ENCODE measurements around the gene ABCB4. TPM values are rescaled to one million over a fixed set of nuclear protein-coding genes. Genes with fewer than 3 reads are reported as not detected.

Gene ABCB4
- total and polyA plus RNA-seq, 2 experiments from 2014 or later: 1.2 to 1.5 TPM

DNA sequence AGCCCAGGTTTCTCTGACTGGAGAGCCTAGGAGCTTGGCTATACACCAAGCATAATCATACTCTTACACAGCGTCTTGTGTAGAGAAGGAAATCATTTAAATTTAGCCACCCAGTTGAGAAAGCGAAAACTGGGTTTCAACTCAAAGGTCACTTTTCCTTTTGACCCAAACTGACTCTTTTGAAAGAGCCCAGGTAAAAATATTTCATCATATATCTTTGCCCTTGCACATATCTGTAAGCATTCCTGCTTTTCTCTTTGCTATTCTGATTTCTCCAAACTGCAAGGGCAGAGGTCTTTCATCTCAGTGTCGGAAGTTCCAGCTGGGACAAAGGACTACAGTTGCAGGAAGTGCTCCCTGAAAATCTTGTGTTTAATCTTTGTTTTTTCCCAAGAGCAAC is 22.0 kb upstream of the ABCB4 start:
- Mint-ChIP-seq H3K36me3 (ENCODE audit: low read depth) (no peaks in the 10 kb centered on the region), H3K4me3 (no peak overlapping the region), H3K27ac (no peak overlapping the region), H3K27me3 (ENCODE audit: insufficient read depth, low read depth, poor library complexity) (no peaks in the 10 kb centered on the region), H3K4me1 (peaks cover 4% of the 10 kb centered on the region; the same call in 2 of the 3 replicates), H3K9me3 (no peaks in the 10 kb centered on the region)
- Histone ChIP-seq H3K4me1 (ENCODE audit: insufficient read depth) (no peaks in the 10 kb centered on the region), H3K27ac (ENCODE audit: low read depth) (no peak overlapping the region), H3K9me2 (ENCODE audit: insufficient read depth) (peaks cover 5% of the 10 kb centered on the region; the same call in 1 of the 2 replicates), H2AFZ (no peak overlapping the region), H3K4me2 (no peak overlapping the region), H3F3A (replicated peaks; ENCODE audit: low read depth) (no peaks in the 10 kb centered on the region), H3K4me3 (no peak overlapping the region), H3K36me3 (ENCODE audit: insufficient read depth) (no peaks in the 10 kb centered on the region), H3K27me3 (ENCODE audit: insufficient read depth) (no peaks in the 10 kb centered on the region), H4K20me1 (replicated peaks; ENCODE audit: insufficient read depth) (no peaks in the 10 kb centered on the region), H3K79me2 (replicated peaks; ENCODE audit: insufficient read depth) (no peaks in the 10 kb centered on the region)
- ATAC-seq: no peak
- no peak for DNase-seq (ENCODE audit: low spot score)
- TF ChIP-seq, protein P1, sequence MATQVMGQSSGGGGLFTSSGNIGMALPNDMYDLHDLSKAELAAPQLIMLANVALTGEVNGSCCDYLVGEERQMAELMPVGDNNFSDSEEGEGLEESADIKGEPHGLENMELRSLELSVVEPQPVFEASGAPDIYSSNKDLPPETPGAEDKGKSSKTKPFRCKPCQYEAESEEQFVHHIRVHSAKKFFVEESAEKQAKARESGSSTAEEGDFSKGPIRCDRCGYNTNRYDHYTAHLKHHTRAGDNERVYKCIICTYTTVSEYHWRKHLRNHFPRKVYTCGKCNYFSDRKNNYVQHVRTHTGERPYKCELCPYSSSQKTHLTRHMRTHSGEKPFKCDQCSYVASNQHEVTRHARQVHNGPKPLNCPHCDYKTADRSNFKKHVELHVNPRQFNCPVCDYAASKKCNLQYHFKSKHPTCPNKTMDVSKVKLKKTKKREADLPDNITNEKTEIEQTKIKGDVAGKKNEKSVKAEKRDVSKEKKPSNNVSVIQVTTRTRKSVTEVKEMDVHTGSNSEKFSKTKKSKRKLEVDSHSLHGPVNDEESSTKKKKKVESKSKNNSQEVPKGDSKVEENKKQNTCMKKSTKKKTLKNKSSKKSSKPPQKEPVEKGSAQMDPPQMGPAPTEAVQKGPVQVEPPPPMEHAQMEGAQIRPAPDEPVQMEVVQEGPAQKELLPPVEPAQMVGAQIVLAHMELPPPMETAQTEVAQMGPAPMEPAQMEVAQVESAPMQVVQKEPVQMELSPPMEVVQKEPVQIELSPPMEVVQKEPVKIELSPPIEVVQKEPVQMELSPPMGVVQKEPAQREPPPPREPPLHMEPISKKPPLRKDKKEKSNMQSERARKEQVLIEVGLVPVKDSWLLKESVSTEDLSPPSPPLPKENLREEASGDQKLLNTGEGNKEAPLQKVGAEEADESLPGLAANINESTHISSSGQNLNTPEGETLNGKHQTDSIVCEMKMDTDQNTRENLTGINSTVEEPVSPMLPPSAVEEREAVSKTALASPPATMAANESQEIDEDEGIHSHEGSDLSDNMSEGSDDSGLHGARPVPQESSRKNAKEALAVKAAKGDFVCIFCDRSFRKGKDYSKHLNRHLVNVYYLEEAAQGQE (IDR thresholded peaks at IDR 0.05; ENCODE audit: unreplicated experiment): no peak
- TF ChIP-seq POLR2AphosphoS5 (IDR thresholded peaks at IDR 0.05; ENCODE audit: low read depth): no peak
- TF ChIP-seq EZH2 (IDR thresholded peaks at IDR 0.05; ENCODE audit: low read depth, unreplicated experiment): no peak
- no peak for TF ChIP-seq ZNF114 (CRISPR knock-in tag; IDR thresholded peaks at IDR 0.05)
- TF ChIP-seq STAT1 (IDR thresholded peaks at IDR 0.05; ENCODE audit: unreplicated experiment): no peak
- no peak for TF ChIP-seq CREB1 (CRISPR knock-in tag; IDR thresholded peaks at IDR 0.05; ENCODE audit: low read depth)
- TF ChIP-seq JUNB (IDR thresholded peaks at IDR 0.05; ENCODE audit: unreplicated experiment): no peak
- TF ChIP-seq, protein P2, sequence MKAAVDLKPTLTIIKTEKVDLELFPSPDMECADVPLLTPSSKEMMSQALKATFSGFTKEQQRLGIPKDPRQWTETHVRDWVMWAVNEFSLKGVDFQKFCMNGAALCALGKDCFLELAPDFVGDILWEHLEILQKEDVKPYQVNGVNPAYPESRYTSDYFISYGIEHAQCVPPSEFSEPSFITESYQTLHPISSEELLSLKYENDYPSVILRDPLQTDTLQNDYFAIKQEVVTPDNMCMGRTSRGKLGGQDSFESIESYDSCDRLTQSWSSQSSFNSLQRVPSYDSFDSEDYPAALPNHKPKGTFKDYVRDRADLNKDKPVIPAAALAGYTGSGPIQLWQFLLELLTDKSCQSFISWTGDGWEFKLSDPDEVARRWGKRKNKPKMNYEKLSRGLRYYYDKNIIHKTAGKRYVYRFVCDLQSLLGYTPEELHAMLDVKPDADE (IDR thresholded peaks at IDR 0.05): no peak
- TF ChIP-seq, protein P3, sequence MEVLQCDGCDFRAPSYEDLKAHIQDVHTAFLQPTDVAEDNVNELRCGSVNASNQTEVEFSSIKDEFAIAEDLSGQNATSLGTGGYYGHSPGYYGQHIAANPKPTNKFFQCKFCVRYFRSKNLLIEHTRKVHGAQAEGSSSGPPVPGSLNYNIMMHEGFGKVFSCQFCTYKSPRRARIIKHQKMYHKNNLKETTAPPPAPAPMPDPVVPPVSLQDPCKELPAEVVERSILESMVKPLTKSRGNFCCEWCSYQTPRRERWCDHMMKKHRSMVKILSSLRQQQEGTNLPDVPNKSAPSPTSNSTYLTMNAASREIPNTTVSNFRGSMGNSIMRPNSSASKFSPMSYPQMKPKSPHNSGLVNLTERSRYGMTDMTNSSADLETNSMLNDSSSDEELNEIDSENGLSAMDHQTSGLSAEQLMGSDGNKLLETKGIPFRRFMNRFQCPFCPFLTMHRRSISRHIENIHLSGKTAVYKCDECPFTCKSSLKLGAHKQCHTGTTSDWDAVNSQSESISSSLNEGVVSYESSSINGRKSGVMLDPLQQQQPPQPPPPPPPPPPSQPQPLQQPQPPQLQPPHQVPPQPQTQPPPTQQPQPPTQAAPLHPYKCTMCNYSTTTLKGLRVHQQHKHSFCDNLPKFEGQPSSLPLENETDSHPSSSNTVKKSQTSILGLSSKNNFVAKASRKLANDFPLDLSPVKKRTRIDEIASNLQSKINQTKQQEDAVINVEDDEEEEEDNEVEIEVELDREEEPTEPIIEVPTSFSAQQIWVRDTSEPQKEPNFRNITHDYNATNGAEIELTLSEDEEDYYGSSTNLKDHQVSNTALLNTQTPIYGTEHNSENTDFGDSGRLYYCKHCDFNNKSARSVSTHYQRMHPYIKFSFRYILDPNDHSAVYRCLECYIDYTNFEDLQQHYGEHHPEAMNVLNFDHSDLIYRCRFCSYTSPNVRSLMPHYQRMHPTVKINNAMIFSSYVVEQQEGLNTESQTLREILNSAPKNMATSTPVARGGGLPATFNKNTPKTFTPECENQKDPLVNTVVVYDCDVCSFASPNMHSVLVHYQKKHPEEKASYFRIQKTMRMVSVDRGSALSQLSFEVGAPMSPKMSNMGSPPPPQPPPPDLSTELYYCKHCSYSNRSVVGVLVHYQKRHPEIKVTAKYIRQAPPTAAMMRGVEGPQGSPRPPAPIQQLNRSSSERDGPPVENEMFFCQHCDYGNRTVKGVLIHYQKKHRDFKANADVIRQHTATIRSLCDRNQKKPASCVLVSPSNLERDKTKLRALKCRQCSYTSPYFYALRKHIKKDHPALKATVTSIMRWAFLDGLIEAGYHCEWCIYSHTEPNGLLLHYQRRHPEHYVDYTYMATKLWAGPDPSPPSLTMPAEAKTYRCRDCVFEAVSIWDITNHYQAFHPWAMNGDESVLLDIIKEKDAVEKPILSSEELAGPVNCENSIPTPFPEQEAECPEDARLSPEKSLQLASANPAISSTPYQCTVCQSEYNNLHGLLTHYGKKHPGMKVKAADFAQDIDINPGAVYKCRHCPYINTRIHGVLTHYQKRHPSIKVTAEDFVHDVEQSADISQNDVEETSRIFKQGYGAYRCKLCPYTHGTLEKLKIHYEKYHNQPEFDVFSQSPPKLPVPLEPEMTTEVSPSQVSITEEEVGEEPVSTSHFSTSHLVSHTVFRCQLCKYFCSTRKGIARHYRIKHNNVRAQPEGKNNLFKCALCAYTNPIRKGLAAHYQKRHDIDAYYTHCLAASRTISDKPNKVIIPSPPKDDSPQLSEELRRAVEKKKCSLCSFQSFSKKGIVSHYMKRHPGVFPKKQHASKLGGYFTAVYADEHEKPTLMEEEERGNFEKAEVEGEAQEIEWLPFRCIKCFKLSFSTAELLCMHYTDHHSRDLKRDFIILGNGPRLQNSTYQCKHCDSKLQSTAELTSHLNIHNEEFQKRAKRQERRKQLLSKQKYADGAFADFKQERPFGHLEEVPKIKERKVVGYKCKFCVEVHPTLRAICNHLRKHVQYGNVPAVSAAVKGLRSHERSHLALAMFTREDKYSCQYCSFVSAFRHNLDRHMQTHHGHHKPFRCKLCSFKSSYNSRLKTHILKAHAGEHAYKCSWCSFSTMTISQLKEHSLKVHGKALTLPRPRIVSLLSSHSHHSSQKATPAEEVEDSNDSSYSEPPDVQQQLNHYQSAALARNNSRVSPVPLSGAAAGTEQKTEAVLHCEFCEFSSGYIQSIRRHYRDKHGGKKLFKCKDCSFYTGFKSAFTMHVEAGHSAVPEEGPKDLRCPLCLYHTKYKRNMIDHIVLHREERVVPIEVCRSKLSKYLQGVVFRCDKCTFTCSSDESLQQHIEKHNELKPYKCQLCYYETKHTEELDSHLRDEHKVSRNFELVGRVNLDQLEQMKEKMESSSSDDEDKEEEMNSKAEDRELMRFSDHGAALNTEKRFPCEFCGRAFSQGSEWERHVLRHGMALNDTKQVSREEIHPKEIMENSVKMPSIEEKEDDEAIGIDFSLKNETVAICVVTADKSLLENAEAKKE (CRISPR knock-in tag; IDR thresholded peaks at IDR 0.05): no peak
- TF ChIP-seq EZH2phosphoT487 (IDR thresholded peaks at IDR 0.05; ENCODE audit: unreplicated experiment): no peak
- no peak for TF ChIP-seq NANOG (IDR thresholded peaks at IDR 0.05; ENCODE audit: borderline replicate concordance)

Measured in GM23338 (cell line).